ENCODE measurements around the gene PNLDC1. TPM values are rescaled to one million over a fixed set of nuclear protein-coding genes. Genes with fewer than 3 reads are reported as not detected.
A peak's percentile ranks its signal among the peaks of the same experiment; 100 is the strongest.

The PNLDC1 gene
- total and polyA plus RNA-seq, 2 experiments from 2014 or later: not detected

DNA sequence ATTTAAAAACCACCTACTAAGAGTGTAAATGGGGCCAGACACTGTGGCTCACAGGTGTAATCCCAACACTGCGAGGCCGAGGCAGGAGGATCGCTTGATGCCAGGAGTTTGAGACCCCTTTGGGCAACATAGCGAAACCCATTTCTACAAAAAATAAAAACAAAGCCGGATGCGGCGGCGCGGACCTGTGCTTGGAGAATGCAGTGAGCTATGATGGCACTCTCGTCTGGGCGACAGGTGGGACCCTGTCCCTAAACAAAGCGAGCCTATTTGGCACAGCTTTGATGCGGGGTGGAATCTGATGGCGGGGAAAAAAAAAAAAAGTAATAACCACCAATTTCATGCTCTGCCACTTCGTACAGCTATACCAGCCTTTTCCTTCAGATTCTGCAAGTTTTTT is 11.8 kb upstream of the PNLDC1 start:
- TF ChIP-seq ZNF114 (CRISPR knock-in tag; IDR thresholded peaks at IDR 0.05): no peak
- TF ChIP-seq, protein P1, sequence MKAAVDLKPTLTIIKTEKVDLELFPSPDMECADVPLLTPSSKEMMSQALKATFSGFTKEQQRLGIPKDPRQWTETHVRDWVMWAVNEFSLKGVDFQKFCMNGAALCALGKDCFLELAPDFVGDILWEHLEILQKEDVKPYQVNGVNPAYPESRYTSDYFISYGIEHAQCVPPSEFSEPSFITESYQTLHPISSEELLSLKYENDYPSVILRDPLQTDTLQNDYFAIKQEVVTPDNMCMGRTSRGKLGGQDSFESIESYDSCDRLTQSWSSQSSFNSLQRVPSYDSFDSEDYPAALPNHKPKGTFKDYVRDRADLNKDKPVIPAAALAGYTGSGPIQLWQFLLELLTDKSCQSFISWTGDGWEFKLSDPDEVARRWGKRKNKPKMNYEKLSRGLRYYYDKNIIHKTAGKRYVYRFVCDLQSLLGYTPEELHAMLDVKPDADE (IDR thresholded peaks at IDR 0.05): no peak
- TF ChIP-seq, protein P2, sequence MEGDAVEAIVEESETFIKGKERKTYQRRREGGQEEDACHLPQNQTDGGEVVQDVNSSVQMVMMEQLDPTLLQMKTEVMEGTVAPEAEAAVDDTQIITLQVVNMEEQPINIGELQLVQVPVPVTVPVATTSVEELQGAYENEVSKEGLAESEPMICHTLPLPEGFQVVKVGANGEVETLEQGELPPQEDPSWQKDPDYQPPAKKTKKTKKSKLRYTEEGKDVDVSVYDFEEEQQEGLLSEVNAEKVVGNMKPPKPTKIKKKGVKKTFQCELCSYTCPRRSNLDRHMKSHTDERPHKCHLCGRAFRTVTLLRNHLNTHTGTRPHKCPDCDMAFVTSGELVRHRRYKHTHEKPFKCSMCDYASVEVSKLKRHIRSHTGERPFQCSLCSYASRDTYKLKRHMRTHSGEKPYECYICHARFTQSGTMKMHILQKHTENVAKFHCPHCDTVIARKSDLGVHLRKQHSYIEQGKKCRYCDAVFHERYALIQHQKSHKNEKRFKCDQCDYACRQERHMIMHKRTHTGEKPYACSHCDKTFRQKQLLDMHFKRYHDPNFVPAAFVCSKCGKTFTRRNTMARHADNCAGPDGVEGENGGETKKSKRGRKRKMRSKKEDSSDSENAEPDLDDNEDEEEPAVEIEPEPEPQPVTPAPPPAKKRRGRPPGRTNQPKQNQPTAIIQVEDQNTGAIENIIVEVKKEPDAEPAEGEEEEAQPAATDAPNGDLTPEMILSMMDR (conservative IDR thresholded peaks at IDR 0.05; ENCODE audit: low read depth in 2 of 2): no peak
- TF ChIP-seq EZH2phosphoT487 (IDR thresholded peaks at IDR 0.05; ENCODE audit: unreplicated experiment): no peak
- TF ChIP-seq ZNF462 (CRISPR knock-in tag; IDR thresholded peaks at IDR 0.05): no peak
- no peak for TF ChIP-seq EZH2 (IDR thresholded peaks at IDR 0.05; ENCODE audit: low read depth, unreplicated experiment)
- no peak for TF ChIP-seq POLR2AphosphoS5 (IDR thresholded peaks at IDR 0.05; ENCODE audit: low read depth)
- no peak for TF ChIP-seq STAT1 (IDR thresholded peaks at IDR 0.05; ENCODE audit: unreplicated experiment)
- no peak for TF ChIP-seq JUNB (IDR thresholded peaks at IDR 0.05; ENCODE audit: unreplicated experiment)
- no peak for TF ChIP-seq ZNF331 (CRISPR knock-in tag; IDR thresholded peaks at IDR 0.05; ENCODE audit: low read depth)
- TF ChIP-seq NANOG (IDR thresholded peaks at IDR 0.05; ENCODE audit: borderline replicate concordance): no peak
- TF ChIP-seq, protein P3, sequence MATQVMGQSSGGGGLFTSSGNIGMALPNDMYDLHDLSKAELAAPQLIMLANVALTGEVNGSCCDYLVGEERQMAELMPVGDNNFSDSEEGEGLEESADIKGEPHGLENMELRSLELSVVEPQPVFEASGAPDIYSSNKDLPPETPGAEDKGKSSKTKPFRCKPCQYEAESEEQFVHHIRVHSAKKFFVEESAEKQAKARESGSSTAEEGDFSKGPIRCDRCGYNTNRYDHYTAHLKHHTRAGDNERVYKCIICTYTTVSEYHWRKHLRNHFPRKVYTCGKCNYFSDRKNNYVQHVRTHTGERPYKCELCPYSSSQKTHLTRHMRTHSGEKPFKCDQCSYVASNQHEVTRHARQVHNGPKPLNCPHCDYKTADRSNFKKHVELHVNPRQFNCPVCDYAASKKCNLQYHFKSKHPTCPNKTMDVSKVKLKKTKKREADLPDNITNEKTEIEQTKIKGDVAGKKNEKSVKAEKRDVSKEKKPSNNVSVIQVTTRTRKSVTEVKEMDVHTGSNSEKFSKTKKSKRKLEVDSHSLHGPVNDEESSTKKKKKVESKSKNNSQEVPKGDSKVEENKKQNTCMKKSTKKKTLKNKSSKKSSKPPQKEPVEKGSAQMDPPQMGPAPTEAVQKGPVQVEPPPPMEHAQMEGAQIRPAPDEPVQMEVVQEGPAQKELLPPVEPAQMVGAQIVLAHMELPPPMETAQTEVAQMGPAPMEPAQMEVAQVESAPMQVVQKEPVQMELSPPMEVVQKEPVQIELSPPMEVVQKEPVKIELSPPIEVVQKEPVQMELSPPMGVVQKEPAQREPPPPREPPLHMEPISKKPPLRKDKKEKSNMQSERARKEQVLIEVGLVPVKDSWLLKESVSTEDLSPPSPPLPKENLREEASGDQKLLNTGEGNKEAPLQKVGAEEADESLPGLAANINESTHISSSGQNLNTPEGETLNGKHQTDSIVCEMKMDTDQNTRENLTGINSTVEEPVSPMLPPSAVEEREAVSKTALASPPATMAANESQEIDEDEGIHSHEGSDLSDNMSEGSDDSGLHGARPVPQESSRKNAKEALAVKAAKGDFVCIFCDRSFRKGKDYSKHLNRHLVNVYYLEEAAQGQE (IDR thresholded peaks at IDR 0.05; ENCODE audit: unreplicated experiment): no peak
- no peak overlapping the region for H3K27ac ChIP-seq (ENCODE audit: low read depth)
- H3K27ac Mint-ChIP-seq: peak overlapping the region; percentile 62; the same call in 1 of the 2 replicates
- no peak overlapping the region for H2AFZ ChIP-seq
- peak overlapping the region; percentile 81 for H3K4me3 ChIP-seq
- peak overlapping the region; percentile 99 for H3K4me3 Mint-ChIP-seq
- peaks cover 88% of the 10 kb centered on the region for H3K36me3 Mint-ChIP-seq (ENCODE audit: low read depth)
- peaks cover 5% of the 10 kb centered on the region for H3K27me3 Mint-ChIP-seq (ENCODE audit: insufficient read depth, low read depth, poor library complexity)
- H3F3A ChIP-seq (replicated peaks; ENCODE audit: low read depth): peaks cover 3% of the 10 kb centered on the region; the same call in 1 of the 2 replicates
- no peaks in the 10 kb centered on the region for H3K27me3 ChIP-seq (ENCODE audit: insufficient read depth)
- peaks cover 43% of the 10 kb centered on the region for H4K20me1 ChIP-seq (replicated peaks; ENCODE audit: insufficient read depth)
- peaks cover 19% of the 10 kb centered on the region for H3K4me1 ChIP-seq (ENCODE audit: insufficient read depth)
- DNase-seq (ENCODE audit: low spot score) (no peak), ATAC-seq (no peak)
- H3K79me2 ChIP-seq (replicated peaks; ENCODE audit: insufficient read depth): peaks cover 87% of the 10 kb centered on the region
- H3K36me3 ChIP-seq (ENCODE audit: insufficient read depth): peaks cover 60% of the 10 kb centered on the region
- no peaks in the 10 kb centered on the region for H3K9me2 ChIP-seq (ENCODE audit: insufficient read depth)
- peak overlapping the region; percentile 87 for H3K4me2 ChIP-seq
- H3K9me3 Mint-ChIP-seq: no peaks in the 10 kb centered on the region
- peaks cover 27% of the 10 kb centered on the region for H3K4me1 Mint-ChIP-seq

All from GM23338 (cell line).